SK-N-SH (cell line): ENCODE measurements around the gene AMZ1. TPM values are rescaled to one million over a fixed set of nuclear protein-coding genes. Genes with fewer than 3 reads are reported as not detected.

Experiments
- CTCF ChIA-PET: fragments of 300-600, 350-600 bp; formaldehyde crosslinking; extraction: SDS; loops from one replicate; lab custom pipeline; 2021; lab: Yijun Ruan, JAX
- POLR2A ChIA-PET: fragments of 350-600 bp; sonication (Branson Sonifier 250); formaldehyde crosslinking; extraction: SDS; loops from one replicate; lab custom pipeline; 2020; ENCODE audit warnings: antibody characterized with exemption, inconsistent platforms; lab: Yijun Ruan, JAX
- DNase-seq: peaks from one replicate; pipeline ENCODE4 v3.0.0; 2012
- H2AFZ ChIP-seq: fragments of 200-600 bp; sonication (generic); 2 replicates; pipeline ENCODE4 v1.8.1; 2016; ENCODE audit warnings: antibody characterized with exemption, mild to moderate bottlenecking, low read depth
- H3F3A ChIP-seq: fragments of 200-600 bp; sonication (generic); replicated peaks from 2 replicates; pipeline ENCODE3; 2016; ENCODE audit warnings: antibody characterized with exemption, mild to moderate bottlenecking; ENCODE audit not compliant: insufficient read depth
- H3K27ac ChIP-seq, 2 experiments: fragments of 200-500 bp in 1 of 2; fragments of 200-600 bp in 1 of 2; sonication (Bioruptor generic) in 1 of 2; sonication (generic), shearing (Covaris generic) in 1 of 2; 2 replicates each; pipeline versions ENCODE4 v1.5.1 to v1.6.1; 2014 to 2016; ENCODE audit warnings: low read depth in 2 of 2, inconsistent platforms in 1 of 2, low read length in 1 of 2, mild to moderate bottlenecking in 1 of 2, mixed read lengths in 1 of 2
- H3K27me3 ChIP-seq: fragments of 200-600 bp; sonication (generic), shearing (Covaris generic); 2 replicates; pipeline ENCODE4 v1.6.1; 2016; ENCODE audit warnings: mixed run types; ENCODE audit not compliant: insufficient read depth
- H3K36me3 ChIP-seq, 2 experiments: fragments of 200-500 bp in 1 of 2; fragments of 200-600 bp in 1 of 2; sonication (Bioruptor generic) in 1 of 2; sonication (generic) in 1 of 2; replicated peaks in 1 of 2; 2 replicates each; pipeline versions ENCODE3 to v1.5.1; 2014 to 2016; ENCODE audit warnings: low read length in 1 of 2, mild to moderate bottlenecking in 1 of 2; ENCODE audit not compliant: insufficient read depth in 2 of 2, control insufficient read depth in 1 of 2
- H3K4me1 ChIP-seq, 2 experiments: fragments of 200-500 bp in 1 of 2; fragments of 200-600 bp in 1 of 2; sonication (Bioruptor generic) in 1 of 2; sonication (generic), shearing (Covaris generic) in 1 of 2; 2 replicates each; pipeline versions ENCODE4 v1.5.1 to v1.6.1; 2014 to 2016; ENCODE audit warnings: low read depth in 1 of 2, low read length in 1 of 2, mixed run types in 1 of 2; ENCODE audit not compliant: insufficient read depth in 2 of 2, control insufficient read depth in 1 of 2
- H3K4me2 ChIP-seq: fragments of 200-600 bp; sonication (generic), shearing (Covaris generic); 2 replicates; pipeline ENCODE4 v1.6.1; 2017; ENCODE audit warnings: mixed run types
- H3K4me3 ChIP-seq, 2 experiments: fragments of 200-500 bp in 1 of 2; fragments of 200-600 bp in 1 of 2; sonication (Bioruptor generic) in 1 of 2; sonication (generic), shearing (Covaris generic) in 1 of 2; 2 replicates each; pipeline versions ENCODE4 v1.5.1 to v1.8.1; 2014 to 2016; ENCODE audit warnings: low read depth in 2 of 2, inconsistent platforms in 1 of 2, low read length in 1 of 2, mild to moderate bottlenecking in 1 of 2, mixed read lengths in 1 of 2, moderate library complexity in 1 of 2
- H3K79me2 ChIP-seq: fragments of 200-600 bp; sonication (generic); 2 replicates; pipeline ENCODE4 v1.8.1; 2017; ENCODE audit warnings: mild to moderate bottlenecking; ENCODE audit not compliant: insufficient read depth
- H3K9ac ChIP-seq: fragments of 200-600 bp; sonication (generic); 2 replicates; pipeline ENCODE4 v1.6.1; 2017; ENCODE audit warnings: mixed run types
- H3K9me2 ChIP-seq: fragments of 200-600 bp; sonication (generic); 2 replicates; pipeline ENCODE4 v1.6.1; 2017; ENCODE audit warnings: mixed run types
- H3K9me3 ChIP-seq: fragments of 200-600 bp; sonication (generic); 2 replicates; pipeline ENCODE4 v1.6.1; 2017; ENCODE audit warnings: mixed run types, mild to moderate bottlenecking, moderate library complexity
- H4K20me1 ChIP-seq: fragments of 200-600 bp; sonication (generic); 2 replicates; pipeline ENCODE4 v1.6.1; 2017; ENCODE audit warnings: mild to moderate bottlenecking, mixed run types; ENCODE audit not compliant: insufficient read depth
- ELF1 ChIP-seq: IDR thresholded peaks from 2 replicates; pipeline ENCODE4 v1.4.0; 2012
- FOSL2 ChIP-seq: IDR thresholded peaks from 2 replicates; pipeline ENCODE4 v1.4.0; 2012; ENCODE audit warnings: low read depth, mild to moderate bottlenecking, moderate library complexity, borderline replicate concordance
- FOXJ3 ChIP-seq: sonication (generic); formaldehyde crosslinking; IDR thresholded peaks from 2 replicates; pipeline ENCODE4 v1.5.1; 2020; ENCODE audit warnings: mild to moderate bottlenecking, missing genetic modification reagents
- FOXM1 ChIP-seq: IDR thresholded peaks from 2 replicates; pipeline ENCODE4 v1.4.0; 2012; ENCODE audit warnings: low read depth, mild to moderate bottlenecking
- MXI1 ChIP-seq: IDR thresholded peaks from 2 replicates; pipeline ENCODE4 v1.6.1; 2012; ENCODE audit warnings: mild to moderate bottlenecking, low read depth, low read length, improper control_type of control experiment
- NFIC ChIP-seq: IDR thresholded peaks from 2 replicates; pipeline ENCODE4 v1.4.0; 2012; ENCODE audit warnings: borderline replicate concordance
- NRF1 ChIP-seq: IDR thresholded peaks from 2 replicates; pipeline ENCODE4 v1.6.1; 2012; ENCODE audit warnings: low read depth, mild to moderate bottlenecking, low read length
- RAD21 ChIP-seq: IDR thresholded peaks from 2 replicates; pipeline ENCODE4 v1.6.1; 2012; ENCODE audit warnings: mild to moderate bottlenecking, low read length
- RCOR1 ChIP-seq: fragments of 150-350 bp; IDR thresholded peaks from 2 replicates; pipeline ENCODE4 v1.6.1; 2017; ENCODE audit warnings: antibody characterized with exemption, low read length
- REST ChIP-seq: IDR thresholded peaks from 2 replicates; pipeline ENCODE4 v1.6.1; 2012; ENCODE audit warnings: mild to moderate bottlenecking, low read depth, low read length, moderate library complexity
- RFX5 ChIP-seq: IDR thresholded peaks from 2 replicates; pipeline ENCODE4 v1.6.1; 2012; ENCODE audit warnings: mild to moderate bottlenecking, improper control_type of control experiment, low read length
- RXRA ChIP-seq: IDR thresholded peaks from 2 replicates; pipeline ENCODE4 v1.4.0; 2012; ENCODE audit warnings: low read depth, mild to moderate bottlenecking, borderline replicate concordance
- SIN3A ChIP-seq: IDR thresholded peaks from 2 replicates; pipeline ENCODE4 v1.6.1; 2012; ENCODE audit warnings: low read depth, mild to moderate bottlenecking, low read length, moderate library complexity, borderline replicate concordance
- TAF1 ChIP-seq: IDR thresholded peaks from 2 replicates; pipeline ENCODE4 v1.6.1; 2012; ENCODE audit warnings: low read depth, mild to moderate bottlenecking, low read length, moderate library complexity, borderline replicate concordance
- TCF12 ChIP-seq: IDR thresholded peaks from 2 replicates; pipeline ENCODE4 v1.4.0; 2012
- TEAD4 ChIP-seq: IDR thresholded peaks from 2 replicates; pipeline ENCODE4 v1.4.0; 2012; ENCODE audit warnings: mild to moderate bottlenecking, borderline replicate concordance; ENCODE audit not compliant: insufficient read depth
- USF2 ChIP-seq: fragments of 150-350 bp; IDR thresholded peaks from 2 replicates; pipeline ENCODE4 v1.6.1; 2017; ENCODE audit warnings: antibody characterized with exemption, low read length, low read depth, borderline replicate concordance
- WGBS: methylation state at CpG from one replicate; pipeline ENCODE4 v1.1.6; 2017; ENCODE audit warnings: low lambda C conversion rate; 5-methylcytosine and 5-hydroxymethylcytosine counted together
- polyA plus RNA-seq, 3 experiments: library from polyadenylated mRNA; depleted of rRNA; stranded (reverse); fragments of >200 nt; gene quantifications; 2 replicates each; pipeline ENCODE4 v1.2.3, GENCODE V29; 2012
- TF ChIP-seq, protein P1 (sequence below): IDR thresholded peaks from 2 replicates; pipeline ENCODE4; 2012

The AMZ1 gene
- polyA plus RNA-seq, 1 of the 3 experiments (the other 2 are of a cell fraction) = 0.15 TPM

GRCh38 chr7:2737771-2738540 lies 50.0 kb downstream of the AMZ1 start:
- WGBS = 95% methylated on average over 18 of the region's 18 CpGs
- ChIA-PET CTCF (interaction anchor here (1.4 to 2.9 kb wide), 3 partner anchors 20 to 93 kb away, joined by 3 to 14 read pairs (median 4); no protein-coding TSS in a partner anchor), POLR2A (interaction anchor here (0.5 kb wide), 1 partner anchor 186 kb away, joined by 5 read pairs; no protein-coding TSS in a partner anchor)
- no peak overlapping the region for H3K9ac ChIP-seq
- H3F3A ChIP-seq = no peaks in the 10 kb centered on the region
- H3K27ac ChIP-seq = no peak overlapping the region
- peaks cover 11% of the 10 kb centered on the region for H4K20me1 ChIP-seq
- H3K4me3 ChIP-seq = no peak overlapping the region
- no peak overlapping the region for H2AFZ ChIP-seq
- peaks cover 0 to 5% of the 10 kb centered on the region in 2 experiments for H3K36me3 ChIP-seq
- no peak for DNase-seq
- H3K79me2 ChIP-seq = peaks cover 43% of the 10 kb centered on the region; the same call in 1 of the 2 replicates
- no peak for TF ChIP-seq SIN3A
- TF ChIP-seq ELF1 = no peak
- no peak for TF ChIP-seq USF2
- TF ChIP-seq RAD21 = no peak
- no peak for TF ChIP-seq NRF1
- TF ChIP-seq TCF12 = no peak
- TF ChIP-seq FOXM1 = no peak
- TF ChIP-seq TAF1 = no peak
- no peak for TF ChIP-seq FOSL2
- TF ChIP-seq REST = no peak
- no peak for TF ChIP-seq MXI1
- TF ChIP-seq RXRA = no peak
- no peak for TF ChIP-seq RCOR1
- no peak for TF ChIP-seq FOXJ3
- TF ChIP-seq NFIC = no peak
- no peak for TF ChIP-seq TEAD4
- TF ChIP-seq, protein P1, sequence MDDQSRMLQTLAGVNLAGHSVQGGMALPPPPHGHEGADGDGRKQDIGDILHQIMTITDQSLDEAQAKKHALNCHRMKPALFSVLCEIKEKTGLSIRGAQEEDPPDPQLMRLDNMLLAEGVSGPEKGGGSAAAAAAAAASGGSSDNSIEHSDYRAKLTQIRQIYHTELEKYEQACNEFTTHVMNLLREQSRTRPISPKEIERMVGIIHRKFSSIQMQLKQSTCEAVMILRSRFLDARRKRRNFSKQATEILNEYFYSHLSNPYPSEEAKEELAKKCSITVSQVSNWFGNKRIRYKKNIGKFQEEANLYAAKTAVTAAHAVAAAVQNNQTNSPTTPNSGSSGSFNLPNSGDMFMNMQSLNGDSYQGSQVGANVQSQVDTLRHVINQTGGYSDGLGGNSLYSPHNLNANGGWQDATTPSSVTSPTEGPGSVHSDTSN = no peak
- TF ChIP-seq RFX5 = no peak
- no peaks in the 10 kb centered on the region for H3K9me2 ChIP-seq
- H3K4me2 ChIP-seq = no peak overlapping the region
- no peaks in the 10 kb centered on the region for H3K9me3 ChIP-seq
- H3K27me3 ChIP-seq = no peaks in the 10 kb centered on the region
- peaks cover 0 to 14% of the 10 kb centered on the region in 2 experiments; a peak in 1 of 4 replicates for H3K4me1 ChIP-seq
